Prostate gland (tissue), 2 donors: ENCODE results near the gene LOX. TPM values are rescaled to one million over a fixed set of nuclear protein-coding genes. Genes with fewer than 3 reads are reported as not detected.

Experiments used
- DNase-seq: peaks from one replicate; pipeline ENCODE4 v3.0.0-alpha.2; 2019; ENCODE audit warnings: low spot score
- H3K27ac ChIP-seq, 2 donors: fragments of 200-600 bp; sonication (generic); 2 replicates each; pipeline ENCODE4 v1.5.1; 2017 to 2019
- H3K27me3 ChIP-seq: fragments of 200-600 bp; sonication (generic); replicated peaks from 2 replicates; pipeline ENCODE4 v1.5.1; 2019; ENCODE audit not compliant: insufficient read depth
- H3K36me3 ChIP-seq, 2 donors: fragments of 200-600 bp; sonication (generic); 1 replicate in 1 of 2; 2 replicates in 1 of 2; pipeline versions ENCODE4 v1.5.1 to v1.8.1; 2017 to 2019
- H3K4me1 ChIP-seq: fragments of 200-600 bp; sonication (generic); replicated peaks from 2 replicates; pipeline ENCODE4 v1.5.1; 2019
- H3K4me3 ChIP-seq, 2 donors: fragments of 200-600 bp; sonication (generic); 2 replicates each; pipeline ENCODE4 v1.5.1; 2017 to 2019
- H3K9me3 ChIP-seq: fragments of 200-600 bp; sonication (generic); 2 replicates; pipeline ENCODE4 v1.5.1; 2017
- CTCF ChIP-seq, 4 experiments: fragments of 200-600 bp in 2 of 4; fragments of 450-650 bp in 2 of 4; sonication (generic) in 2 of 4; IDR thresholded peaks; 1 replicate in 3 of 4; 2 replicates in 1 of 4; pipeline ENCODE4 v1.5.1; 2016 to 2019; ENCODE audit warnings: antibody characterized with exemption in 4 of 4, mild to moderate bottlenecking in 2 of 4, moderate library complexity in 2 of 4
- POLR2A ChIP-seq: fragments of 450-650 bp; IDR thresholded peaks from one replicate; pipeline ENCODE4 v1.6.1; 2016; ENCODE audit warnings: antibody characterized with exemption, mild to moderate bottlenecking
- POLR2AphosphoS5 ChIP-seq: sonication (generic); formaldehyde crosslinking; IDR thresholded peaks from one replicate; pipeline ENCODE4 v1.6.1; 2017; ENCODE audit warnings: antibody characterized with exemption
- WGBS: methylation state at CpG from one replicate; pipeline ENCODE4 v1.1.5; 2018; 5-methylcytosine and 5-hydroxymethylcytosine counted together
- intact Hi-C: fragments of 100-400 bp; cut with DNase I; formaldehyde crosslinking; loops from one replicate; pipeline ENCODE4 v1.14.2; 2022
- total RNA-seq, 2 donors: library from RNA; depleted of rRNA; stranded (reverse); fragments of >200 nt; gene quantifications; one replicate each; pipeline ENCODE4 v1.1.0, GENCODE V29; 2016

The LOX gene
- total RNA-seq, 2 donors from 2014 or later = 2.8 to 9.1 TPM

- TF ChIP-seq POLR2A (no peak), POLR2AphosphoS5 (no peak), CTCF (IDR thresholded peaks at IDR 0.05) (no peak)
- DNase-seq = no peak
- no peaks in the 10 kb centered on the region for H3K27me3 ChIP-seq
- intact Hi-C loops = no loop called here
- H3K4me3 ChIP-seq = no peak overlapping the region
- H3K36me3 ChIP-seq = no peaks in the 10 kb centered on the region
- no peaks in the 10 kb centered on the region for H3K9me3 ChIP-seq
- no peaks in the 10 kb centered on the region for H3K4me1 ChIP-seq
- H3K27ac ChIP-seq = no peak overlapping the region
Observed at GRCh38 chr5:122056913-122057312, 21.1 kb downstream of the LOX start.

GRCh38 chr5:122054266-122054665 lies 23.8 kb downstream of the LOX start:
- intact Hi-C loops = no loop called here
- no peak for DNase-seq
- Histone ChIP-seq H3K4me3 (no peak overlapping the region), H3K27me3 (no peaks in the 10 kb centered on the region), H3K27ac (no peak overlapping the region), H3K36me3 (no peaks in the 10 kb centered on the region), H3K4me1 (no peaks in the 10 kb centered on the region), H3K9me3 (no peaks in the 10 kb centered on the region)
- WGBS = 39% methylated on average over 4 of the region's 4 CpGs
- TF ChIP-seq POLR2AphosphoS5 (peak; percentile 41), CTCF (IDR thresholded peaks at IDR 0.05) (no peak)

GRCh38 chr5:122053181-122054109 lies 24.6 kb downstream of the LOX start:
- no peak for TF ChIP-seq POLR2AphosphoS5
- TF ChIP-seq POLR2A = no peak
- TF ChIP-seq CTCF (IDR thresholded peaks at IDR 0.05) = no peak
- DNase-seq = no peak
- H3K27ac ChIP-seq = no peak overlapping the region
- intact Hi-C loops = no loop called here
- H3K4me1 ChIP-seq = no peaks in the 10 kb centered on the region
- 98% methylated on average over 4 of the region's 4 CpGs for WGBS
- H3K27me3 ChIP-seq = no peaks in the 10 kb centered on the region
- no peaks in the 10 kb centered on the region for H3K36me3 ChIP-seq
- H3K4me3 ChIP-seq = no peak overlapping the region
- H3K9me3 ChIP-seq = no peaks in the 10 kb centered on the region

- Histone ChIP-seq H3K27me3 (no peaks in the 10 kb centered on the region), H3K9me3 (no peaks in the 10 kb centered on the region), H3K27ac (no peak overlapping the region), H3K36me3 (no peaks in the 10 kb centered on the region), H3K4me1 (no peaks in the 10 kb centered on the region), H3K4me3 (no peak overlapping the region)
- intact Hi-C loops = no loop called here
- no peak for DNase-seq
- no peak for TF ChIP-seq CTCF (IDR thresholded peaks at IDR 0.05)
- no peak for TF ChIP-seq POLR2A
- no peak for TF ChIP-seq POLR2AphosphoS5
- WGBS = 93% methylated on average over 3 of the region's 3 CpGs
Observed at GRCh38 chr5:122051569-122051968, 26.5 kb downstream of the LOX start.

- H3K36me3 ChIP-seq = no peaks in the 10 kb centered on the region
- TF ChIP-seq POLR2AphosphoS5 (no peak), POLR2A (no peak), CTCF (IDR thresholded peaks at IDR 0.05) (no peak)
- H3K27me3 ChIP-seq = no peaks in the 10 kb centered on the region
- no peak overlapping the region for H3K27ac ChIP-seq
- H3K9me3 ChIP-seq = no peaks in the 10 kb centered on the region
- no peak for DNase-seq
- intact Hi-C loops = no loop called here
- H3K4me3 ChIP-seq = no peak overlapping the region
- H3K4me1 ChIP-seq = no peaks in the 10 kb centered on the region
Observed at GRCh38 chr5:122050959-122051358, 27.1 kb downstream of the LOX start.
